ENCODE data around the gene ZMIZ1.

The ZMIZ1 gene

DNA sequence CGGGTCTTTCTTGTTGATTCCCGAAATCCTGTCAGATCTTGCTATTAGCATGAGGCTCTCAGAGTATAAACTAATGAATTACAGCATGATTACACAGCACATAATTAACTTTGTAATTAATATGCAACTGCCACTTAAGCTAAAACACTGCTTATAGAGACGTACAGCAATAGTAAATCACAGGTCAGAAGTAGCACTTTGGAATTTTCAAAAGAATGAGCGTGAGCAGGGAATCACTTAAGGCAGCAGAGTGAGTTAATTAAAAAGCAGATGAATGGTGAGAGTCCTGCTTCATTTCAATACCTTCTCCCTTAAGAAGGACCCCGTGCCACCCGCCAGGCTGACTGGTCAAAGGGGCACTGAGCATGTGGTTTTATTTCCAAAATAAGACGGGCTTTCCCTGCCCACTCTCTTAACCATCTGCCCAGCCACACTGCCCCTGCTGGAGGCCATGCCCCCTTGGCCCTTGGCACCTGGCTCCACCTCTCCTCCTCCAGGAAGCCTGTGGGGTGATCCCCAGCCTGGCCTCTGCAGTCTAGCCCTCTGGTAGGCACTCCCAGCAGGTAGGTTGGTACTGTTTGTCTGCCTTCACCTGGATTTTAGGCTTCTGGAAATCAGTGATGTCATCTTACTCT, 117.8 kb downstream of the ZMIZ1 start:
- DNase-seq (ENCODE audit: low read depth), result no peak

GRCh38 chr10:79187121-79187940, 118.6 kb downstream of the ZMIZ1 start:
- no peak for DNase-seq (ENCODE audit: low read depth)

DNA sequence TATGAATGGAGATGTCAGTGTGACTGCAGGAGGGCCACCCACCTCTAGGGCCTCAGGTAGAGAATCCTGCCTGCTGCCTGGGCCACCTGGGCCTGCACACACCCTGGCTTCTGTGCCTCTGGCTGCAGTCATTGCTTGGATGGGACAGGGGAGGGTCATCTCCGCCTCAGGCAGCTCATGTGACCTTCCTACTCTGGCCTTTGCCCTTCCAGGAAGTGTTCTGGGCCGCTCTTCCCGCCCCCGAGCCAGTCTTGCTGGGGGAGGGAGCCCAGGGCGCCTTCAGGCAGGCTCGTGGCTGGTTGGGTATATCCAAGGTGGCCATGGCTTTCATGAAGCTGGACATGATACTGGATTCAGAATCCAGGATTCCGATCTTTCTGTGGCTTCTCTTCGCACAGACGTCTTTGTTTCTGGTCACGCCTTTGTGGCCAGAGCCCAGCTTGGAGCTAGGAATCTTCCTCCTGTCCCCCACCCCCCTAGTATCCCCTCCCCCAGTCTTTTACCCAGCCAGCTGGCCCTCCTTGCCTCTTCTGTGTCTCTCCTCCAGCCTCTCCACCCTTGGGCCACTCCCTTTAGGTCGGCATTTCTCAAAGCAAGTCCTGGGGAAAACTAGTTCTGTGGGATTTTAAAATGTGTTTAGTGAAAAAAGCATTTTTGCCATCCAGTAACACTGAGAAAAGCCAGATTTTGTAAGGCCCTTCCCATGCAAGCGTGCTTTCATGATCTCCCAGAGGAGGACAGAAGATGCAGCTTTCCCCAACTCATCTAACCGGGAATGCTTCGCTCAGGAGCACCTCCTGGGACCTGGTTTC, 119.6 kb downstream of the ZMIZ1 start:
- no peak for DNase-seq (ENCODE audit: low read depth)

GRCh38 chr10:79189181-79189580, 120.4 kb downstream of the ZMIZ1 start:
- no peak for DNase-seq (ENCODE audit: low read depth)

DNA sequence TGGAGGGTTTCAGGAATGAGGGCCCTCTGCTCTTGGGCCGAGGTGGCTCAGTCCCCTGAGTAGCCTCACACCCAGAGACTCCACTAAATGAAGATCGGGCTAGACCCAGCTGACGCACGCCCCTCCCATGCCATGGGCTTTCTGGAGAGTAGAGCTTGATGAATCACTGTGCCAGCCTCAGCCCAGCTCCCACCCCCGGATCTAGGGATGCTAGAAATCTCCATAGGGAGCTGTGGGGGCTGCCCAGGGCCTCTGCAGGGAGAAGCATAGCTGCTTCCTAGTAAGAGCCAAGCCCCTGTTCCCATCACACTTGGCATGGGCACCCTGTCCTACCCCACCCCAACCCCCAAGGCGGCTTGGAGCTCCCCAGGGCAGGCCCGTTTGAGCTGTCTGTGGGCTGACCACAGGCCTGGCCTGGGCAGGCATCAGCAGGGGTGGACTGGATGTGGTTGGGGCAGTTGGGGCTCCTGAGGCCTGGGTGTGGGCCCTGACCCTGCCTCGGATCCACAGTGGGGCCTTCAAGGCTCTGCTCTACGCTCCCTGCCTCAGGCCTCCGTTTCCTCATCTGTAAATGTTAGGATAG, 121.2 kb downstream of the ZMIZ1 start:
- no peak for DNase-seq (ENCODE audit: low read depth)

- no peak for DNase-seq (ENCODE audit: low read depth)
Observed at GRCh38 chr10:79190740-79191261, 122.0 kb downstream of the ZMIZ1 start.

GRCh38 chr10:79191951-79192676, 123.3 kb downstream of the ZMIZ1 start:
- no peak for DNase-seq (ENCODE audit: low read depth)

DNA sequence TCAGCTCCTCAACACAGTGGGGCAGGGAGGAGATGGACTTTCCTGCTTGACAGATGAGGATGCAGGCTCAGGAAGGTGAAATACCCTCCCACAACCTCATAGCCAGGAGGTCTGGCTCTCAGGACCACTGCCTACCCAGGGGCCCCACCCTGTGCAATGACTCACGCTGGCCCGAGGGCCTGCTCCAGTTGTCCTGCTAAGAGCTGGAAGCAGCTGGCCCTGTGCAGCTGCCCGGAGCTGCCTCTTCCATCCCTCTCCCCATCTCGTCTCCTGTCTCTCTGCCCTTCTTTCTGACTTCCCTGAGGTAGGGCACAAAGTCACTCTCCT, 123.9 kb downstream of the ZMIZ1 start:
- DNase-seq (ENCODE audit: low read depth), result no peak

DNA sequence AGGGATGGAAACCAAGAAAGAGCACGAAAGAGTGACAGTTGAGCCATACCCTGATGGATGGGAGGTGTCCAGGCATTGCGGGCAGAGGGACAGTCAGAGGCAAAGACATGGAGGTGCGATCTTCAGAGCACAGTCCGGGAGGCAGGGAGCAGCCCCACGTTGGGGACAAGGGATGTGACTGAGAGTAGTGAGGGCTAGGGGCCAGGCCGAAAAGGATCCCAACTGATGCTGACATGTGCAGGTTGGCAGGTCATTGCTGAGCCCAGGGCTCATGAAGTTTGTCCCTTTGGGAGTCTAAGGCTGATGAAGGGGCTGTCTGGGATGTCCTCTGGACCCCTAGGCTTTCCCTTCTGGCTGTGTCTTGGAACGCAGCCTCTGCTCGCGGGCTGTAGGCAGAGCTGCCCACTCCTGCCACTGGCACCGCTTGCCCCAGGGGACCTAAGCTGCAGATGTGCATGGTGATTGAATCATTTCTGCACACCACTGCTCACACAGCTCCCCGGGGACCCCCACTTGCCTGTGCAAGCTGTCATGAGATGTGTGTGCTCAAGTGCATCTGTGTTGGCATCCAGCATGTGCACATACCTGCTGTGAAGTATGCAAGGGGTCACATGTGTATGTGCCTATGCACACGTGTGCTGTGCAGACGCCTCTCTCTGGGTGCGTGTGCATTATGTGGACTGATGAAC, 125.1 kb downstream of the ZMIZ1 start:
- DNase-seq (ENCODE audit: low read depth), result no peak

GRCh38 chr10:79195091-79195923, 126.5 kb downstream of the ZMIZ1 start:
- peak; percentile 68 for DNase-seq (ENCODE audit: low read depth)

GRCh38 chr10:79196470-79197461, 128.0 kb downstream of the ZMIZ1 start:
- peak; percentile 66 for DNase-seq (ENCODE audit: low read depth)

GRCh38 chr10:79197558-79197957, 128.8 kb downstream of the ZMIZ1 start:
- DNase-seq (ENCODE audit: low read depth), result no peak

GRCh38 chr10:79200346-79200745, 131.6 kb downstream of the ZMIZ1 start:
- no peak for DNase-seq (ENCODE audit: low read depth)

DNA sequence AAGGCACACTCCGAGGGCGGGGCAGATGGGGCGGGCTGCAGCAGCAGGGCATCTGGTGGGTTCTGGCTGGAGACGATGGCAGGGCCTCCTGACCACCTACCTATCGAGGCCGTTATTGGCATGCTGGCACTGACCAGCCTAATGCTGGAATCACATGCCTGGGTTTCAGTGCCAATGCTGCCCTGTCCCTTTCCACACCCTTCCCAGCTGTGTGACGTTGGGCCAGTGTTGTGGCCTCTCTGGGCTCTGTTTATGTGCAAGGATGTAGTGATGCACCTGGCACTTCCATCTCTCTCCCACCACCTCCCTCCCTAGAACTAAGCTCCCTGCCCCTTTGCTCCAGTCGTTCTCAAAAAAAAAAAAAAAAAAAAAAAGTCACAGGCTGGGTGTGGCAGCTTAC, 132.9 kb downstream of the ZMIZ1 start:
- DNase-seq (ENCODE audit: low read depth), result no peak

DNA sequence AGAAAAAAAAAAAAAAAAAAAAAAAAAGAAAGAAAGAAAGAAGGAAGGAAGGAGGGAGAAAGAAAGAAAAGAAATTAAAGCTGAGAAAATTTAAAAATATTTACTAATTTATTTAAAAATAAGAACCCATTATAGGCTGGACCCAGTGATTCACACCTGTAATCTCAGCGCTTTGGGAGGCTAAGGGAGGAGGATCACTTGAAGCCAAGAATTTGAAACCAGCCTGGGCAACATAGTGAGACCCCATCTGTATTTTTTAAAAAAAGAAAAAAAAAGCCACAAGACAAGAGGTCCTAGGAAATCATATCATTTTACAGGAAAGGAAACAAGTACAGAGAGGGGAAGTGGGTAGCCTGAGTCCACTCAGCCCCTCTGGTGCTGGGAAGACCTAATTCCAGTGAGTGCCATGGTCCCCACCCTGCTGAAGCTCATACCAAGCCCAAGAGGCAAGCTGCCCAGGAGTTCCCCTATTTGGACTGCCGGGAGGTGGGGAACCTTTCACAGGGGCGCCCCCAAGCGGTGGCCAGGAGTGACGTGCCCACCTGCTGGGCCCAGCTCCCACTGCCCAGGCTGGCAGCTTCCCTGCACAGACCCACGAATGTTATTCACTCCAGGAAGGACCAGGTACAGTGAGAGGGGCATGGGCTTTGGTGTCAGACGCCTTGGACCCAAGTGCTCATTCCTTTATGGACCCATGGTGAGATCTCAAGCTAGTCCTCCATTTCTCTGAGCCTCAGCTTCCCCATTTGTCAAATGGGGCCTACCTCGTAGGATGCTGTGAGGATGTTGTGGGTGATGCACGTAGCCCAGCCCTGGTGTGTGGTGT, 133.6 kb downstream of the ZMIZ1 start:
- no peak for DNase-seq (ENCODE audit: low read depth)

- no peak for DNase-seq (ENCODE audit: low read depth)
Observed at GRCh38 chr10:79203014-79203644, 134.4 kb downstream of the ZMIZ1 start.

DNA sequence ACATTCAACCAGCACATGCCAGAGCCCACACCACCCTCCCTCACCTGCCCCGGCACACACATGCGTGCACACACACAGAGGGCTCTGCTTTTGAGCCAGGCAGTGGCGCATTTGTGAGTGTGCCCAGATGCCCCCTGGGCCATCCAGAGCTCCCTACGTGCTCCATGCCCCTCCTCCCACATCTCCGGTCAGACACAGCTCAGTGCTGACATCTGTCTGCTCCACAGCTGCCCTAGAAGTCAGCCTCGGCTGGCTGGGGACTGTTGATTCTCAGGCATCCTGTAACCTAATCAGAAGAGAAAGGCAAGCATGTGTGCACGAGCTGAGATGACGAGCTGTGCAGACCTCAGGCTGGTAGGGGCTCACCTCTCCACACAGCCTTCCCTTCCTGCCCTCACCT, 135.1 kb downstream of the ZMIZ1 start:
- DNase-seq (ENCODE audit: low read depth), result no peak
